Kidney (tissue), 14 donors: ENCODE measurements around the gene RNASE8. TPM values are rescaled to one million over a fixed set of nuclear protein-coding genes. Genes with fewer than 3 reads are reported as not detected.

Experiments used
- DNase-seq, 5 donors: peaks; one replicate each; pipeline ENCODE4 v3.0.0-alpha.2; 2013 to 2020
- FAIRE-seq: peaks from 2 replicates; lab custom pipeline; 2012; peaks lifted over from hg19 to GRCh38; lab: Jason Lieb, UNC
- H3K27ac ChIP-seq, 2 donors: one replicate each; pipeline ENCODE4 v1.7.0; 2013; ENCODE audit warnings: low read depth in 2 of 2, low read length in 2 of 2, inconsistent platforms in 1 of 2
- H3K27me3 ChIP-seq: one replicate; pipeline ENCODE4 v1.7.1; 2013; ENCODE audit warnings: low read length, inconsistent platforms; ENCODE audit not compliant: control insufficient read depth, insufficient read depth
- H3K36me3 ChIP-seq, 3 donors: one replicate each; pipeline versions ENCODE4 v1.7.0 to v1.7.1; 2013; ENCODE audit warnings: low read length in 3 of 3, control low read depth in 1 of 3, inconsistent platforms in 1 of 3; ENCODE audit not compliant: insufficient read depth in 3 of 3, control insufficient read depth in 2 of 3
- H3K4me1 ChIP-seq, 3 donors: one replicate each; pipeline versions ENCODE4 v1.7.0 to v1.7.1; 2013; ENCODE audit warnings: low read length in 3 of 3, inconsistent platforms in 1 of 3, low read depth in 1 of 3; ENCODE audit not compliant: control insufficient read depth in 2 of 3, insufficient read depth in 2 of 3
- H3K4me3 ChIP-seq, 3 donors: one replicate each; pipeline versions ENCODE4 v1.7.0 to v1.8.1; 2013; ENCODE audit warnings: low read length in 3 of 3, control low read depth in 1 of 3, inconsistent platforms in 1 of 3
- H3K9ac ChIP-seq, 3 donors: one replicate each; pipeline versions ENCODE4 v1.7.0 to v1.7.1; 2013; ENCODE audit warnings: low read length in 3 of 3, control low read depth in 1 of 3, inconsistent platforms in 1 of 3
- H3K9me3 ChIP-seq, 3 donors: one replicate each; pipeline versions ENCODE4 v1.7.0 to v1.7.1; 2013; ENCODE audit warnings: low read length in 3 of 3, control low read depth in 1 of 3, inconsistent platforms in 1 of 3; ENCODE audit not compliant: control insufficient read depth in 2 of 3, insufficient read depth in 1 of 3
- intact Hi-C: fragments of 100-400 bp; cut with DNase I; formaldehyde crosslinking; loops from one replicate; pipeline ENCODE4 v1.11.1; 2022
- polyA plus RNA-seq: library from polyadenylated mRNA; stranded (reverse); fragments of 350-450 nt; fragmentation: Illumina TruSeq; extraction: RNeasy Lipid Tissue Mini Kit (QIAGEN cat#74804); gene quantifications from one replicate; pipeline ENCODE4 v1.2.3, GENCODE V29; 2014; ENCODE audit warnings: low read depth, low replicate concordance; ENCODE audit not compliant: insufficient read depth
- total RNA-seq: library from RNA; stranded (reverse); fragmentation: NEBNext Ultra II Directional; extraction: Animal tissue kit (Norgen Biotek cat#: 25700); gene quantifications from one replicate; pipeline ENCODE4 v1.2.1, GENCODE V29; 2021
- TF ChIP-seq, protein P1 (sequence below): IDR thresholded peaks from 3 replicates; pipeline ENCODE4 v1.5.1; 2012; ENCODE audit warnings: mild to moderate bottlenecking, moderate library complexity, borderline replicate concordance; ENCODE audit not compliant: insufficient read depth; ENCODE audit errors: extremely low read depth
- donor health status: control.
- donor health status: control.
- donor health status: control.
- donor health status: control.
- donor health status: control.
- donor health status: DM: yes; HTN: yes; CAD: no.
- donor health status: Normal renal cell carcinoma (clear cell type).

RNASE8 gene
- total and polyA plus RNA-seq, 2 donors from 2014 or later, result not detected

DNA sequence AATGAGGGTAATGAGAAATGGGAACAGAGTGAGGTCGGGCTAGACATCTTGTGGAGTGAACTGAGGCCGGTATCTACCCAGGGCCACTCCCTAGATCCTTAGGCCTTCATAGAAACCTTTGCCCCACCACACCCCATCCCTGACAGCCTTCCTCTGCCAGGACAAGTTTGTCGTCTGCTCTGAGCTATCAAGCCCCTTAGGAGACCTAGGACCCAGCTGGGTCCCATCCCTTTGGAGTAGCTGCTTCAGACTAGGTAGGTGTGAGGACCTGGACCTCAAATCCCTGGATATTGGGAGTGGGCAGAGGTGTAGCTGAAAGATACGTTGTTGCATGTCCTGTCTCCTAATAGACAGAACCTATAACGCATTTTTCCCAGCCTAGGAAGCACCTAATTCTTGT is 43.3 kb downstream of the RNASE8 start, which contains the start of gene TMEM253:
Gene TMEM253 (plus strand): TSS at position 136 of the 400 bp plus-strand sequence. CDS start 278 bp downstream, outside the sequence.
- peaks cover 6 to 28% (median 23%) of the 10 kb centered on the region in 3 donors for H3K4me1 ChIP-seq
- H3K9me3 ChIP-seq, result no peaks in the 10 kb centered on the region
- H3K9ac ChIP-seq, result no peak within 1 kb of the TSS
- no peak for DNase-seq
- intact Hi-C loops, result no loop called here
- H3K4me3 ChIP-seq, result no peak within 1 kb of the TSS
- no peak within 1 kb of the TSS for H3K27ac ChIP-seq
- no peak for FAIRE-seq
- TF ChIP-seq, protein P1, sequence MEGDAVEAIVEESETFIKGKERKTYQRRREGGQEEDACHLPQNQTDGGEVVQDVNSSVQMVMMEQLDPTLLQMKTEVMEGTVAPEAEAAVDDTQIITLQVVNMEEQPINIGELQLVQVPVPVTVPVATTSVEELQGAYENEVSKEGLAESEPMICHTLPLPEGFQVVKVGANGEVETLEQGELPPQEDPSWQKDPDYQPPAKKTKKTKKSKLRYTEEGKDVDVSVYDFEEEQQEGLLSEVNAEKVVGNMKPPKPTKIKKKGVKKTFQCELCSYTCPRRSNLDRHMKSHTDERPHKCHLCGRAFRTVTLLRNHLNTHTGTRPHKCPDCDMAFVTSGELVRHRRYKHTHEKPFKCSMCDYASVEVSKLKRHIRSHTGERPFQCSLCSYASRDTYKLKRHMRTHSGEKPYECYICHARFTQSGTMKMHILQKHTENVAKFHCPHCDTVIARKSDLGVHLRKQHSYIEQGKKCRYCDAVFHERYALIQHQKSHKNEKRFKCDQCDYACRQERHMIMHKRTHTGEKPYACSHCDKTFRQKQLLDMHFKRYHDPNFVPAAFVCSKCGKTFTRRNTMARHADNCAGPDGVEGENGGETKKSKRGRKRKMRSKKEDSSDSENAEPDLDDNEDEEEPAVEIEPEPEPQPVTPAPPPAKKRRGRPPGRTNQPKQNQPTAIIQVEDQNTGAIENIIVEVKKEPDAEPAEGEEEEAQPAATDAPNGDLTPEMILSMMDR, result no peak
- no peaks in the 10 kb centered on the region for H3K27me3 ChIP-seq
- no peaks in the 10 kb centered on the region for H3K36me3 ChIP-seq

DNA sequence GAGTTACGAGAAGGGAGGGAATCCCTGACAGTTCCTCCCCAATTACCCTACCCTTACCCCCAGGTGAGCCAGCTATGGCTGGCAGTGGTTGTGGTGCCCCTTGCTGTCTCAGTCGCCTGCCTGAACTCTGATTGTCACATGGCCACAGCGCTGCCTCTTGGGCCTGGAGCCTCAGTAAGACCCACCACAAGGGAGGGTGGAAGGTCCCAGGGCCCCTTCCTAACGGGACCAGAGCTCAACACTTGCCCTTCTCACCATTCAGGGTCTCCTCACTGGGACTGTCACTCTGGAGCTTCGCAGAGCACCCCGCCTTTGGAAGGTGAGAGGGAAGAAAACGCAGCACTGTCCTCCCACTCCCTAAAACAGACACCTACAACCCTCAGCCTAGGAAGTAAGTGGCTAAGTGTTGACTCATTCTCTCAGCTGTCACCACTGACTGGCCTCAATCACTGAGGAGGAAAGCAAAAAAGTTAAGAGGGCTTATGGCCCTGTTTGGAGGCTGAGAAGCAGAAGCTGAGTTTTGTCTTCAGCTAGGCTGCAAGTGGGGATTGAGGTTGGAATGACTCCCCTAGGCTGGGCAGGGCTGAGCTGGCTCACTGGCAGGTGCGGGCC is 44.3 kb downstream of the RNASE8 start:
- FAIRE-seq (no peak), DNase-seq (no peak)
- intact Hi-C loops, result no loop called here
- H3K27me3 ChIP-seq, result no peaks in the 10 kb centered on the region
- peaks cover 9 to 38% (median 29%) of the 10 kb centered on the region in 3 donors for H3K4me1 ChIP-seq
- no peak overlapping the region for H3K27ac ChIP-seq
- no peak overlapping the region for H3K4me3 ChIP-seq
- TF ChIP-seq, protein P1, result no peak
- H3K36me3 ChIP-seq, result no peaks in the 10 kb centered on the region
- H3K9me3 ChIP-seq, result no peaks in the 10 kb centered on the region
- H3K9ac ChIP-seq, result no peak overlapping the region

DNA sequence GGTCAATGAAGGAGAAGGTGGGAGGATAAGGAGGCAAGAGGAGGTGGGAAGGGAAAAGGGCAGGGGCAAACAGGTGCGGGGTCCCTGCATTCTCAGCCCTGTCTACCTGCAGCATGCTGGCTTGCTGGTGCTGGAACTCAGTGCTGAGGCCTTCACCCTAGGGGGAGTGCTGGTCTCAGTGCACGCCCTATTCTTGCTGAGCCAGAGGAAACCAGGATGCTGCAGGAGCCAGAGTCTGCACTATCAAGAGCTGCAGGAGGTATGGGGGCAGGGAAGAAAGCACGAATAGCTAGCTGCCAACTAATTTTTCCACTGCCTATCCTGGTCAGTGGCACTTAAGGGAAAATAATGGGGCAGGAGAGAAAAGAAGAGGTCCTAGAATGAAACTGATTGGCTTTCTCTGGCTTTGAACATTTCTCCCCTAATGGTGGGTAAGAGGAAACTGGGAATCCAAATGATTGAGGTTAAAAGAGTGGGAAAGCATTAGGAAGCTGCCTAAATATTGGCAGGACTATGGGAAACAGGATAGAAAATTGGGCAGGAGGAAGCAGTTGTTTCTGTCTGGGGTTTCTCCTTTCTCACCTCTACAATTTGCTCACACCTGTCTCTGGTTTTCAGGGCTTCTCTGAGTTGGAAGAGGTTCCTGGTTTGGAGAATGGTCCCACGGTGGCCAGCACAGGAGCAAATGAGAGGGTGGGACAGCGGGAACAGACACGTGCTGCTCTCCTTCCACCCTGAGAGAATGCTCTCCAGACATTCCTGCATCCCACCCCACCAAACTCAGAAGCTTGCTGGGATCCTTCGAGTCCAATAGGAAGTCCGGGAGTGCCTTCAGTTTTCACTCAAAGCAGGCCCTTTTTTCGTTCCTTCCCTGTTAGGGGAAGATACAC is 45.1 kb downstream of the RNASE8 start:
- Histone ChIP-seq H3K4me3 (peak overlapping the region; percentile 62 to 87 (median 84)), H3K9ac (peak overlapping the region in 2 of 3 donors; percentile 64 to 95), H3K27me3 (no peaks in the 10 kb centered on the region), H3K9me3 (no peaks in the 10 kb centered on the region), H3K36me3 (no peaks in the 10 kb centered on the region), H3K4me1 (peaks cover 9 to 40% (median 30%) of the 10 kb centered on the region in 3 donors), H3K27ac (peak overlapping the region in 1 of 2 donors; percentile 98)
- intact Hi-C loops, result no loop called here
- FAIRE-seq (no peak), DNase-seq (peak in 1 of 5 donors; percentile 63)
- TF ChIP-seq, protein P1, result no peak
